IPS DF 6.9 (cell line): ENCODE results near the gene RNF213.

Experiments used
- DNase-seq: peaks from one replicate; pipeline ENCODE4 v3.0.0-alpha.2; 2013; ENCODE audit warnings: low read depth, low spot score
- H3K27ac ChIP-seq: one replicate; pipeline ENCODE4 v1.5.1; 2013; ENCODE audit warnings: low read length, control low read depth
- H3K27me3 ChIP-seq: 2 replicates; pipeline ENCODE4 v1.6.1; 2013; ENCODE audit warnings: mild to moderate bottlenecking, low read length; ENCODE audit not compliant: control insufficient read depth, insufficient read depth
- H3K36me3 ChIP-seq: 2 replicates; pipeline ENCODE4 v1.6.1; 2013; ENCODE audit warnings: low read length; ENCODE audit not compliant: control insufficient read depth, insufficient read depth
- H3K4me1 ChIP-seq: 2 replicates; pipeline ENCODE4 v1.6.1; 2013; ENCODE audit warnings: low read length; ENCODE audit not compliant: control insufficient read depth, insufficient read depth
- H3K4me3 ChIP-seq: 2 replicates; pipeline ENCODE4 v1.5.1; 2013; ENCODE audit warnings: mild to moderate bottlenecking, low read length
- H3K9me3 ChIP-seq: 2 replicates; pipeline ENCODE4 v1.6.1; 2013; ENCODE audit warnings: low read length, inconsistent platforms; ENCODE audit not compliant: control insufficient read depth, insufficient read depth
- WGBS: extraction: QIAGEN DNeasy Blood & Tissue Kit; methylation state at CpG from one replicate; pipeline ENCODE4 v1.1.7; 2013; ENCODE audit warnings: mixed read lengths, missing lambda C conversion rate; ENCODE audit not compliant: insufficient read length, insufficient coverage; 5-methylcytosine and 5-hydroxymethylcytosine counted together

RNF213 gene

GRCh38 chr17:80424878-80425765, 164.5 kb downstream of the RNF213 start:
- Histone ChIP-seq H3K9me3 (no peaks in the 10 kb centered on the region), H3K4me3 (no peak overlapping the region), H3K27ac (no peak overlapping the region), H3K36me3 (no peaks in the 10 kb centered on the region), H3K27me3 (no peaks in the 10 kb centered on the region), H3K4me1 (peaks cover 2% of the 10 kb centered on the region; the same call in 1 of the 2 replicates)
- WGBS: no CpG with 5 or more reads among the region's 27 CpGs
- DNase-seq: no peak

GRCh38 chr17:80425835-80426426, 165.3 kb downstream of the RNF213 start:
- no peaks in the 10 kb centered on the region for H3K27me3 ChIP-seq
- peaks cover 2% of the 10 kb centered on the region; the same call in 1 of the 2 replicates for H3K4me1 ChIP-seq
- DNase-seq: no peak
- no peaks in the 10 kb centered on the region for H3K36me3 ChIP-seq
- H3K4me3 ChIP-seq: no peak overlapping the region
- no peaks in the 10 kb centered on the region for H3K9me3 ChIP-seq
- no CpG with 5 or more reads among the region's 9 CpGs for WGBS
- H3K27ac ChIP-seq: no peak overlapping the region

- no peaks in the 10 kb centered on the region for H3K36me3 ChIP-seq
- H3K4me3 ChIP-seq: no peak overlapping the region
- no peak overlapping the region for H3K27ac ChIP-seq
- WGBS: no CpG with 5 or more reads among the region's 24 CpGs
- H3K27me3 ChIP-seq: no peaks in the 10 kb centered on the region
- H3K4me1 ChIP-seq: peaks cover 2% of the 10 kb centered on the region; the same call in 1 of the 2 replicates
- no peaks in the 10 kb centered on the region for H3K9me3 ChIP-seq
- peak; percentile 57 for DNase-seq
Observed at GRCh38 chr17:80426671-80427326, 166.1 kb downstream of the RNF213 start.

GRCh38 chr17:80427366-80428282, 167.0 kb downstream of the RNF213 start:
- Histone ChIP-seq H3K36me3 (no peaks in the 10 kb centered on the region), H3K27me3 (no peaks in the 10 kb centered on the region), H3K4me3 (no peak overlapping the region), H3K27ac (no peak overlapping the region), H3K9me3 (no peaks in the 10 kb centered on the region), H3K4me1 (peaks cover 2% of the 10 kb centered on the region; the same call in 1 of the 2 replicates)
- no CpG with 5 or more reads among the region's 27 CpGs for WGBS
- no peak for DNase-seq

GRCh38 chr17:80428363-80428762, 167.7 kb downstream of the RNF213 start:
- peaks cover 2% of the 10 kb centered on the region; the same call in 1 of the 2 replicates for H3K4me1 ChIP-seq
- no peak for DNase-seq
- WGBS: no CpG with 5 or more reads among the region's 12 CpGs
- no peaks in the 10 kb centered on the region for H3K36me3 ChIP-seq
- H3K9me3 ChIP-seq: no peaks in the 10 kb centered on the region
- no peaks in the 10 kb centered on the region for H3K27me3 ChIP-seq
- no peak overlapping the region for H3K27ac ChIP-seq
- H3K4me3 ChIP-seq: no peak overlapping the region

- no peak for DNase-seq
- Histone ChIP-seq H3K36me3 (no peaks in the 10 kb centered on the region), H3K27ac (no peak overlapping the region), H3K9me3 (no peaks in the 10 kb centered on the region), H3K27me3 (no peaks in the 10 kb centered on the region), H3K4me3 (no peak overlapping the region), H3K4me1 (peaks cover 2% of the 10 kb centered on the region; the same call in 1 of the 2 replicates)
- WGBS: no CpG with 5 or more reads among the region's 11 CpGs
Observed at GRCh38 chr17:80428796-80429195, 168.1 kb downstream of the RNF213 start.

GRCh38 chr17:80429356-80430275, 169.0 kb downstream of the RNF213 start:
- Histone ChIP-seq H3K27ac (no peak overlapping the region), H3K4me1 (peaks cover 2% of the 10 kb centered on the region; the same call in 1 of the 2 replicates), H3K36me3 (no peaks in the 10 kb centered on the region), H3K9me3 (no peaks in the 10 kb centered on the region), H3K4me3 (no peak overlapping the region), H3K27me3 (no peaks in the 10 kb centered on the region)
- no CpG with 5 or more reads among the region's 33 CpGs for WGBS
- DNase-seq: no peak

GRCh38 chr17:80430446-80431245, 170.0 kb downstream of the RNF213 start:
- Histone ChIP-seq H3K27me3 (no peaks in the 10 kb centered on the region), H3K27ac (no peak overlapping the region), H3K4me3 (no peak overlapping the region), H3K36me3 (no peaks in the 10 kb centered on the region), H3K9me3 (no peaks in the 10 kb centered on the region), H3K4me1 (peaks cover 2% of the 10 kb centered on the region; the same call in 1 of the 2 replicates)
- no peak for DNase-seq
- WGBS: no CpG with 5 or more reads among the region's 15 CpGs
